Inflammatory macrophage (primary cell): ENCODE results near the gene ANO6.
"Not testable (repeated sequence)": the region's sequence is repeated elsewhere in the genome, so short reads cannot be mapped to it uniquely, and the experiment has no call there.

Source experiments
- DNase-seq, 2 donors: peaks; one replicate each; pipeline ENCODE4 v3.0.0-alpha.2; 2020 to 2022

ANO6 gene

DNA sequence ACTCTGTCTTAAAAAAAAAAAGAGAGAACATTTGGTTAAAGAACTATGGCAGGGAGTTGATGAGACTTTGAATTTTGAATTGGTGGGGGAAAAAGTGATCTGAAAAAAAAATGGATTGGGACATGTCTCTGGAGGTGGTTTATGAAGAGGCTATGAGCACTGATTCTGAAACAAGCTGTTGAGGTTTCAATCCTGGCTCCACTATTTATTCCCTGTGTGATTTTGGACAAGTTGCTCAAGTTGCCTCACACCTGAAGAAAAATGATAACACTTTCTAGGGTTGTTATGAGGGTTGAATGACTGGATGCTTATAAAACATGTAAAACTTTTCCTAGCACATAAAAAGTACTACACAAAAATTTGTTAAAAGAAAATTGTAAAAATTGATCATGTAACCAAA is 1.8 kb upstream of the ANO6 start:
- DNase-seq: no peak

DNA sequence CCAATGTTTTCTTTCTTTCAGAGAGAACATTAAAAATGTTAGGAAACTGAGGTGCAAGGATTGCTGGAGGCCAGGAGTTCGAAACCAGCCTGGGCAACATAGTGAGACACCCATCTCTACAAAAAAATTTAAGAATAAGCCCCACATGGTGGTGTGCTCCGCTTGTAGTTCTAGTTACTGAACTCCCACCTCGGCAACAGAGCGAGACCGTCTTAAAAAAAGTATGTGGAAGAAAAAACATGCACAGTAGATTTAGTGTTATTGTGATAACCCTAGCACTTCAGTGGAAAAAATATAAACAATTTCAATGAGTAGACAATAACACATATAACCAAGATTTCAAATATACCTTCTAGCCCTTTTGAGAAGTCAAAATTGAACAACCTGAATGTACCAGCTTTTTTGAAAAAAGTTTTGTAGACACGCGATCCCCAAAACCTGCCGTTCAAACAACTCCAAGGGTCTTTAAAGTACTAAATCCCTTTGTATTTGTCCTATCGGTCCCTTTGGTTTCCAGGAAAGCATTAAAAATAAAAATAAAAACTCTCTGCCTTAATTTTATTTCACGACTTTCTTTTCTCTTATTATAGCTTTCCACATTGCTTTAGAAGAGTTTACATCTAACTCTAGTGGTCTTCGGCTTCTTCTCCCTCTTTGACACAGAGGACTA is 1.0 kb upstream of the ANO6 start:
- DNase-seq: peak in 1 of 2 donors; percentile 18

DNA sequence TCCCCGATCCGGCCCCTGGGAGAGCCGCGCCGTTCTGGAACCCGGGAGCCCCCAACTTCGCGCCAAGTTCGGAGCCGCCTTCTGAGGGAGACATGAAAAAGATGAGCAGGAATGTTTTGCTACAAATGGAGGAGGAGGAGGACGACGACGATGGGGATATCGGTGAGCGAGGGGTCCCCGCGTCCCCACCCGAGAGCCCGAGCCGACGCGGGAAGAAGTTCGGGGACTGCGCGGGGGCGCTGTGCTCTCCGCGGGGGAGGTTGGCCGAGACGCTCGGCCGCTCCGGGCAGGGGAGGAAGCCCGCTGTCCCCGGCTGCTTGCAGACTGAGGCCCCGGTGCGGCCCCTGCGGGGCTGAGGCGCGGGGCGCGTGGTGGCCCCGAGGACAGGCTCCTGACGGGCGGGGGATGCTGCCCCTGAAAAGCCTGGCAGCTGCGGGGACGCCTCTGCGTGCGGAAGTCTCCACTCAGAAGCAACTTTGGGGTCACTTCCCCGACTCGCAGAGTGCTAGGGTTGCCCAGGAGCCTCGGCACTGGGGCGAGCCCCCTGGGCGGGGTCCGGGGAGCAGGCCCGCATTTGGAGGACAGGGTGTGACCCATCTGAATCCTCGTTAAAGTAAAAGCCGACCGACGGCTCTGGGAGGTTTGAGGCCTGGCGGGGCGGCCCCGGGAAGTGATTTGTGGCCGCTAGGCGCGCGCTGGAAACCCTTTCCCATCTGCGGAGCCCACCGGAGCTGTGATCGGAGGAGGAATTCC is 511 bp downstream of the ANO6 start:
- peak; percentile 38 to 57 for DNase-seq

DNA sequence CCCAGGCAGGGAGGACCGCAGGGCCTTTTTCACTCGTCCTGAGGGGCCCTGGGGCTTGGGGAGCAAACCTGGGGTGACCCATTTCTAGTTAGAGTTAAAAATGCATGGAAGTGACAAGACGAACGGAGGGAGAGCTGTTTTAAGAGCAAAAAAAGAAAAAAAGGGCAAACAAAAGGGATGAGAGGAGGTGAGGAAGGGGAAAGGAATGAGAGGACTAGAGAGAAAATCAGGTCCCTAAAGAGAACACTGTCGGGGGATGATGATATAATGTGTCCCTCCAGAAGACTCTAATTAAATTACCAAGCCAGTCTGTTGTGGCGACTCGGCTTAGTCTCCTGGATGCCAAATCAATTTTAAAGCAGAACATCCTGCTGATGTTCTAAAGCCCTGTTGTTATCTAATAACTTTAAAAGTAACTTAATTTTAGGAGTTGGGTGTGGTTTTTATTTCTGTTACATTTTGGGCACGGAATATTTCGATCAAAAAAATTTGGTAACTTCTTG is 1.1 kb downstream of the ANO6 start:
- DNase-seq: no peak

DNA sequence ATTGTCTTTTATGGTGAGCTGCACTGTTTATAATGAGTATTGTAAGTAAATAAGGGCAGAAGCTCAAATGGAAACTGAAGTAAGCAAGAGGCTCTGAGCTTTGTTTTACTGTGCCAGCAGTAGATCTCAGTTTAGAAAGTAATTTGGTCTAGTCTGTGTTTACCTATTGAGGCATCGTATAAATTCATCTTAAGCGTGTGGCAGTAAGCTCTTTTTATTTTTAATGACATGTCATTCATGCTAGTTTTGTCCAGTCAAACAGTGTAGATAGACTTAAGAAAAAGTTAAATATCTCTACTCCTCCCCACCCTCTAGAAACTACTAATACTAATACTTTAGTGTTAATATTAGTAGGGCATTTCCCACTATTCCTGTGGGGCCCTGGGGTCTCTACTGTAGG is 2.0 kb downstream of the ANO6 start:
- DNase-seq: no peak

DNA sequence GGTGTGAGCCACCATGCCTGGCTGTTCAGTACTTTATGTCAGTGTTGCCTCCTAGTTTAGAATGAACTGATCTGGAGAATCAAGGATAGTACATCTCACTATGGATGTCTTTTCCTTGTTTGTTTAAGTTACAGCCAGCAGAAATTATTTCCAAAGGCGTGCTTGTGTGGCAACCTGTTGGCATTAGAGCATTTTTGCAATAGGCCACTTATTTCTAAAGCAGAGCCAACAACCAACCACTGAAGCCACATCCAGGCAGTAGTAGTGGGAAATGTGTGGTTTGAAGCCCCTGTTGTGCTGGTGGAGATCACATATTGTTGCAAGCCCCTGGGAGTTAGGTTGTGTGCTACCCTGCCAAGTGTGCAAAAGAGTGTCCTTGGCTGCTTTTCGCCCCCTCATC is 3.7 kb downstream of the ANO6 start:
- DNase-seq: no peak

DNA sequence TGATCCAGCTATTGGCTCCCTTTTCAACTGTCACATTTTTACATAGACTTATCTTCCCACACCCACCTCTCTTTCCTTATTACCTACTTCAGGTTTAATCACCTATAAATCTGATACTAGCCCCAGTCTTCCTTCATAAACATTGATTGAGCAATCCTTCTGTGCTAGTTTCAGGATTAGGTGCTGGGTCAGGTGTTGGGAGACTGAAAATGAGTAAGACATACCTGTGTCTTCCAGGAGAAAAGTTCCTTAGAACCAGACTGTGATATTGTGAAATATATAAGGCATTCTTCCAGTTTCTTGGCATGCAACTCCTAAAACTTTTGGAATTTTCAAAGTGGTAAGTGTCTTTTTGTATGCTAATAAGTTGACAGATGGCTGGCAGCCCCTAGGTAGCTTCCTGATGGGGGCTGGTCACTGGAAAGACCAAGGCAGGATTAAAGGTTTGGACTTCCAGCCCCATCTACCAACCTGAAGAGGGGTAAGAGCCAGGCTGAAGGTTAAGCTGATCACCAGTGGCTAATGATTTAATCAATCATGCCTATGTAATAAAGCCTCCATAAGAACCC is 4.6 kb downstream of the ANO6 start:
- no peak for DNase-seq

DNA sequence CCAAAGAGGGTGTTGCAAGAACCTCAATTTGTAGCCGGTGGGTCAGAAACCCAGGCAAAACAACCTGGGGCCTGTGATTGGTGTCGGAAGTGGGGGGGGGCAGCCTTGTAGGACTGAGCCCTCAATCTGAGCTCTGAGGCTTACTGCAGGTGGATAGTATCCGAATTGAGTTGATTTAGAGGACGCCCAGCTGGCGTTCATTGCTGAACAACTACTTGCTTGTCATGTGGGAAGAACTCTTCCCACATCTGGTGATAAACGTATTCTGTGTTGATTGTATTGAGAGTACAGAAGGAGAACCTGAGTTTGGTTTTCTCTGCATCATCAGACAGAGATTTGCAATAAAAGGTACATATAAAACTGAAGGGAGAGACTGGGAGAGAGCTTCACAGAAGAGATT is 5.1 kb downstream of the ANO6 start:
- no peak for DNase-seq

DNA sequence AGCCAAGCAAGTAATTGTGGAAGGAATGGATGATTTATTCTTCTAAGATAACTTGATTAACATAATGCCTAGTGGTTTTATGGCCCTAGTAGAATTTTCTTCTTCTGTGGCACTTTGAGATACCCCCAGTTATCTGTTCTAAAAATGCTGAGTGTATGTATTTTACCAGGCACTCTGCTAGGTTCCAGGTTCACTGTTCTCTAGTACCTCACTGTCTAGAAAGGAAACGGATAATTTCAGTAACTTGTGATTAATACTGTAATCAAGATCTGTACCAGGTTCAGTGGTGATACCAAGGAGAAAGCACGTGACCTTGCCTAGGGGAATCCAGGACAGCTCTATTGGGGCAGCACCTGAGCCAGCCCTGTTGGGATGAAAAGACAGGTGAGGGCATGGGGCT is 8.0 kb downstream of the ANO6 start:
- no peak for DNase-seq

DNA sequence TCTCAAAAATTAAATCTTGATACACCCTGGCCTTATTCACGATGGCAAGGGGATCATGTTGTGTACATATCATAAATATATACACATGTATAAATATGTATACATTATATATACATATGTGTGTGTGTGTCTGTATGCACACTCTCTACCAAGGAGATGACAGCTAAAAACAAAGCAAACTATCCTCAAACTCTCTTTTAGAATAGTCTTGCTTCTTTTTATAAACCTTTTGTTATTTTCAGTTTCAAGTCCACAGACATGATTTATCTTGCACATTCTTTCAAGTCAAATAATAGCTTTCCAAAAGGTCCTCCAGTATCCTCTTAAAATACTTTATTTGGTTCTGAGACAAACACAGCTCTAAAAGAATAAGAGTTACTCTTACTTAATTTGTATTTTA is 8.4 kb downstream of the ANO6 start:
- DNase-seq: no peak

DNA sequence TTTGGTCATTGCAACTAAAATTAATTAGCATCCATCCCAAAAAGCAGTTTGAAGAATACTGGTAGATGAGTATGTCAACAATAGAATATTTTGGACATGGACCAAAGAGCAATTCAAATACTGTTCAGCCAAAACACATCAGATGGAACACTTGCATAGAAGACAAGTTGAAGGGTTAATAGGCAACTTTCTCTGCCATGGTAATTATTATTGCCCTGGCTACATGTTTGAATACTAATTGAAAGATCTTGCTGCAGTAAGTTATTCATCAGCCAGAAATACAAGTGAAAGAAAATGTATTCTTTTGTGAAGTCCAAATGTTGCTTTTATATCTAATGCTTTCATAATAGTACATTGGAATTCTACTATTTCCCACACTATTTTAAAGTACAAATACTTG is 10.1 kb downstream of the ANO6 start:
- no peak for DNase-seq

DNA sequence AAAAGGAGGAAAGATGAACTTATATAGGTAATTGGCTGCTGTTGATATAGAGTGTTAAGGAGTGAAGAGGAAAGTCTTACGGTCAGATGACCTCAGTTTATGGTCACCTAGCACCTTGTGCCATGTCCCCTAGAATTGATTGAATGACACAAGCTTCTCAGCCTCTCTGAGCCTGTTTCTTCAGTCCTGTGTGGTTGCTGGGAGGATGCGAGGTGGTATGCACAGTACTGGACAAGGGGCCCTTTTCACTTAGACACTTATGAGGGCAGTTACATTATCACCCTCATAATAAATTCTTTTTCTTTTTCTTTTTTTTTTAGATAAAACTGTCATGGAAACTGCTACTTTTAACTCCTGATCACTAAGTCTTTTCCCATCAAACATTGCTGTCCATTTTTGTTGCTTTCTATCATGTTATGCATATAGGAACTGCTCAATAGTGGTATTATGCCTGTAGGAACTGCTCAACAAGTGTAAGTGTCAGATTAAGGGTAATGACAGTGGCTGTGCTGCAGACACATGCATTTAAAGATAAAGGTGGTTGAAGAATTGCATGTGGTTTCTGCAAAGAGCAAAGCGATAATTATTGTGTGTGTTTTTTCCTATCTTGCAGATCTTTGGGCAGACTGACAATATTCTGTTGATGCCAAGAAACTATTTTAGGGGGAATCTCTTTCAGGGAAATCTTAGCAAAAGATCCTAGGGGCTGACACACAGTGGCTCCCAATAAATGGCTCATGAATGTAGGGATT is 11.6 kb downstream of the ANO6 start:
- DNase-seq: no peak

DNA sequence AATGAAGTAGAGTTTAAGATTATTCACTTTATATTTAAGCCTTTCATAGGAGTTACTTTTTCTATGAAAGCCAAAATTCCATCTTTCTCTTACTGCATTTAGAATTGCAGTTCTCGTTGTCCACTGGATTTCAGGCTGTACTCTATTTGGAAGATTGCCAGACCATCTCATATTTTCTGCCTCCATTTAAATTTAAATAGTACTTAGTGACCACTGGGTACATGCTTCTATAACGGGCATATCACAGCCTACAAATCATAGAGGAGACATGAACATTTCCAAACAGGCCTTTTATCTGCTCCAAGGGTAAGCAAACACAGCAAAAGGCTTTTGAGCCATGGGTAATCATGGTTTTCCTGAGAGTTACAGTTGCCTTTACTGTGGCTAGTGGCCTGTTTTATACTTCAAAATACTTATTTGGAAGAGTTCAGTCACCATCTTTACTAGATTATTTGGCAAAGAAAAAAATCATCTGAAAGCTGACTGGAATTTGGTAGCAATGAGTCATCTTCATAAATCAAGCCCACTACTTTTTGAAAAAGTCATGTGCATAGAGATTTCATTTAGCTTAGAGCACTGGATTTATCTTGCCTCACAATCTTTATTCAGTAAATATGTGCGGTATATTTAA is 15.7 kb downstream of the ANO6 start:
- no peak for DNase-seq

DNA sequence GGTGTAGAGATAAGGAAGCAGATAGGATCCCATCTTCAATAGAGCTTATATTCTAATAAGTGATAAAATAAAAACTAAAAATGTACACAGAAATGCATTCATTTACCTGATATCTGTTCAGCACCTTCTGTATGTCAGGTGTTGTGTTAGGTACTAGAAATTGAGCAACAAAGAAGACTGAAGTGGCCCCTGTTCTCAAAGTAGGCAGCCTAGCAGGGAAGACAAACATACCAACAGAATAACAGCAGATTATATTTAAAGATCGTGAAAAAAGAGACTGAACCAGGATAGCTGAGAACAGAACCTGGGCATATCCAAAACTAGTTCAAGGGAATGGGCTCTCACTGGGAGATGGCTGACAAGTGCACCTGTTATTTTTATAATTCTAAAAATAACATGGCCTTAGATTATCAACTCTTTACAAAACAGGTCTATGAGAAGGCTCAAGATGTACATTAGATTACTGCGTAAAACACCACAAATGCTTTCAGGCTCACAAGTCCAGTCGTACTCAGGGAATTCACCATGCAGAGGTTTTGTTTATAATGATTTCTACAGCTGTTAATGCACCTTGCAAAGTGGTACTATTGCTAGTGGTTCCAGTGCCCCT is 16.4 kb downstream of the ANO6 start:
- DNase-seq: no peak

DNA sequence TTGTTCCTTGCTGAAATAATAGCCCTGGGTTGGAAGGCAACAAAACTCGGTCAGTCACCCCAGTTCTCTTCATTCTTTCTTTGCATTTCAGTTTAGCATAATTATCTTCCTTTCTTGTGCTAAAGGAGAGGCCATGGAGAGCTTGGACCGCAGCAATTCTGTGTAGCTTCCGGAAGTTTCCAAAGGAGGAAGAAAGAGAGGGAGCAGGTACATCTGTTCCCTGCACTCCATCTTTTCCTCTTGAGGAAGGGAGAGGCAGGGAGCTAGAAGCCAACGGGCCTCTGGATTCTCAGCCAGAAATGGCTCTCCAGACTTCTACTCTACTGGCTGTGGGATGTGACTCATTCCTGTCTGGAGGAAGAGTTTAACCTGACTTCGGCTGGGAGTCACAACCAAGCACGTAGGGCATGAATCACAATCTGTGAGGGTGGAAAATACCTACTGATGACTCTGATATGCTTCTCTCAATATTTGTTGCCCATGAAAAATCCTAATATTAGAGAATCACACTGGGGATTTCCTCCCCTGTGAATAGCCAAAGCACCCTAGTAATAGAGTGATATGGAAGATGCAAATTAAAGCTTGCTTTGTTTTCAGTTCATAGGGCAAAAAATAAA is 17.0 kb downstream of the ANO6 start:
- DNase-seq: peak in 1 of 2 donors; percentile 27

DNA sequence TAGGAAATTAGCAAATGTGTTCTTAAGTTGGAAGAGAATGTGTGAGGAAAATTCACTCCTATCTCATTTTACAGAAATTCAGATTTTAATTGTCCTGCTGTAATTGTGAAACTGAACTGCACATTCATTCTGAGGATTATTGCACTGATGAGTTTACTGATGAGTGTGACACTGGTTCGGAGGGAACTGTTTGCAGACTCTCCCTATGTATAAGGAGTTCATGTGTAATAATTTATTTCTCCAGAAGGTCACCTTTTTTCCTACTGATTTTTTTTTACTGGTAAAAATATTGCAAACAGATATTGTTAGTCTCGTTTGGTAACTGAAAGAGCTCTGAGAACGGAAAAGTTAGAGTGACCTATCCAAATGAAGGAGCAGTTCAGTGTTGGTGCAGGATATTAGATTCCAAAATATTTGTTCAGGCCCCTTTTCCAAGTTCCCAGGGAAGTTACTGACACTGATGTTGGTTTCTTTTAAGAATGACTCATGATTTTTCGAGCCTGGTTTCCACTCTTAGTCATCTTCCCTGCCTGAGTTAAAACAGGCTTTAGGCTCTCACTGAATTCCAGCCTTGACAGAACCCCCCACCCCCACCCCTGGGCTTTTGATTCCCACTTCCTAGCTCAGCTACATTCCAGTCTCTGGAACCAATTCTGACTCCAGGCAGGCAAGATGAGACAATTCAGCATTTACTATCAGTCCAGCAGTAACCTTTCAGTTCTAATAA is 18.4 kb downstream of the ANO6 start:
- peak; percentile 18 to 49 for DNase-seq

DNA sequence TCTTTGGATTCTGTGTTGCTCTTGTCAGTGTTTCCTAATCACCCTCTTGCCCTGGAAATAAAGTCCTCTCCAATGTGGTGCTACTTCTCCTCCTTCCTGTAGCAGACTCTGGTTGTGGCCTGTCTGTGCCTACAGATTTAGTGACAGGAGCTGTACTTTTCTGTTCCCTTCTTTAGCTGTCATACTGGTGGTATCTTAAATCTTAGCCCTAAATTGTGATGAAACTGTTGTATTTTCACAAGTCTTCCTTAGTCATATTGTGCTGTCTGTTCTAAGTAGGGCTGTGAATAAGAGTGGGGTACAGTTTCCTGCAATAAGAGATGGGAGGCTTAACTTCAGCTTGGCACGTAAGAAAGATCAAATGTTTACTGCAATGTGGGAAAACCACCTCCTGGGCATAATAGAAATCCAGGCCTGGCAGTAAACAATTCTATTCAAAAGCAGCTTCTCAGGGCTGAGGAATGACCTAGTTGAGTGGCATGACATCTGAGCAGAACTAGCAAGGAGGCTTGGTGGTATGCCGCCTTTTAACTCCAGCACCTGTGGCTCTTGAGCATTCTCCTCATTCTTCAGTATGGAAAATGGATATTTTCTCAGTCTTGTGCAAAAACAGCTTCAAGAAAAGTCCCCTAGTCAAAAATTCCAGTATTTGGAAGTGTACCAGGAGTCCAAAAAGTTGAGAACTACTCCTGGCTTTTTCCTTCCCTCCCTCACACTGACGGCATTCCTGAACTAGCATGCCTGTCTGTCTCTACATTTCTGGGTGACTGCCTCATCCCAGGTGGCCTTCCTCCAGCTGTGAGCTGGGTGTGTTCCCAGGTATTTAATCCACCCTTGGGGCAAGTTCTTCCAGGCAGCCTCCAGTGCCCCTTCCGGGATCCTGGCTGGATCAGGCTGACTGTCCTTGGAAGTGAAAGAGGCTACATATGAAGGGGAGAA is 19.5 kb downstream of the ANO6 start:
- DNase-seq: peak; percentile 18 to 24

DNA sequence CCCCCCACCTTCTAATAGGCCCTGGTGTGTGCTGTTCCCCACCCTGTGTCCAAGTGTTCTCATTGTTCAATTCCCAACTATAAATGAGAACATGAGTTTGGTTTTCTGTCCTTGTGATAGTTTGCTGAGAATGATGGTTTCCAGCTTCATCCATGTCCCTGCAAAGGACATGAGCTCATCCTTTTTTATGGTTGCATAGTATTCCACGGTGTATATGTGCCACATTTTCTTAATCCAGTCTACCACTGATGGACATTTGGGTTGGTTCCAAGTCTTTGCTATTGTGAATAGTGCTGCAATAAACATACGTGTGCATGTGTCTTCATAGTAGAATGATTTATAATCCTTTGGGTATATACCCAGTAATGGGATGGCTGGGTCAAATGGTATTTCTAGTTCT is 20.5 kb downstream of the ANO6 start:
- DNase-seq: not testable (repeated sequence)

DNA sequence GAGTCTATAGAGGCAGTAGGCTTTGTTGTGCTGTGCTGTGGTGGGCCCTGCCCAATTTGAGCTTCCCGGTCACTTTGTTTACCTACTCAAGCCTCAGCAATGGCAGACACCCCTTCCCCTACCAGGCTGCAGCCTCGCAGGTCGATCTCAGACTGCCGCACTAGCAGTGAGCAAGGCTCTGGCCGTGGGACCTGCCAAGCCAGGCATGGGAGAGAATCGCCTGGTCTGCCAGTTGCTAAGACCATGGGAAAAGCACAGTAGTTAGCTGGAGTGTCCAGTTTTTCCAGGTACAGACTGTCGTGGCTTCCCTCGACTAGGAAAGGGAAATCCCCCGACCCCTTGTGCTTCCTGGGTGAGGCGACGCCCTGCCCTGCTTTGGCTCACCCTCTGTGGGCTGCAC is 26.3 kb downstream of the ANO6 start:
- no peak for DNase-seq

DNA sequence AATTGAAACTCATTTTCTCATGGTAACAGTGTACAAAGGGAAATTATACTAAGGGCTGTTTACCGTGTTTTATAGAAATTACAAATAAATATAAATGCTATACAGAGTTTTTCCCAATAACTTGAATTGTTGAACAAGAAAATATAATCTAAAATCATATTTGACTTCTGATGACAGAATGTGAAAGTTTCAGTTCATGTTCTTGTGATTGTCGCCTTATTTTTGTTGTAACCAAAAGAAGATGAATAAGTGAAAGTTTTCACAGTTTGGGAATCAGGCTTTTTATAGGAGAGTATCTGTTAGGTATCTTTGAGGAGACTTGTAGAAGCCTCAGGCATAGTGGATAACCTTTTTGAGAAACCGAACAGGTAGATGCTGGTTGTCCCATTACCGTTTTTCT is 28.1 kb downstream of the ANO6 start:
- no peak for DNase-seq
